IMR-90 (cell line): ENCODE results near the gene VAC14. TPM values are rescaled to one million over a fixed set of nuclear protein-coding genes. Genes with fewer than 3 reads are reported as not detected.

ENCODE experiments used
- ATAC-seq: fragments of 200-7000 bp; cut with Tn5 transposase; 2 replicates; pipeline ENCODE4 v1.9.1; 2020; ENCODE audit warnings: low read depth, mild to moderate bottlenecking, moderate library complexity
- BruUV-seq: library from RNA; stranded (reverse); fragments of 400-500 nt; replicated peaks from 2 replicates; lab custom pipeline; 2021; lab: Mats Ljungman, UMichigan
- CTCF ChIA-PET: fragments of 300-600 bp; formaldehyde crosslinking; extraction: SDS; loops from one replicate; lab custom pipeline; 2021; ENCODE audit warnings: antibody characterized with exemption; lab: Yijun Ruan, JAX
- POLR2A ChIA-PET: fragments of 300-600 bp; sonication (Branson Sonifier 250); formaldehyde crosslinking; loops from one replicate; lab custom pipeline; 2022; ENCODE audit warnings: antibody characterized with exemption; ENCODE audit not compliant: unreplicated experiment; lab: Charles Lee
- DNase-seq: peaks from one replicate; pipeline ENCODE4 v3.0.0; 2013
- H2AFZ ChIP-seq: replicated peaks from 2 replicates; pipeline ENCODE3; 2013; ENCODE audit warnings: low read length, mild to moderate bottlenecking; ENCODE audit not compliant: poor library complexity
- H2AK5ac ChIP-seq: 2 replicates; pipeline ENCODE4 v1.6.1; 2013; ENCODE audit warnings: low read depth, low read length, inconsistent platforms
- H2AK9ac ChIP-seq: replicated peaks from 2 replicates; pipeline ENCODE3; 2013; ENCODE audit warnings: mild to moderate bottlenecking, low read depth, low read length, moderate library complexity; ENCODE audit not compliant: poor library complexity
- H2BK120ac ChIP-seq: 2 replicates; pipeline ENCODE4 v1.6.1; 2013; ENCODE audit warnings: low read depth, low read length, inconsistent platforms
- H2BK15ac ChIP-seq: 3 replicates; pipeline ENCODE4 v1.6.1; 2013; ENCODE audit warnings: low read depth, low read length, inconsistent platforms
- H2BK20ac ChIP-seq: 2 replicates; pipeline ENCODE4 v1.6.1; 2013; ENCODE audit warnings: low read depth, mild to moderate bottlenecking, inconsistent platforms, low read length, moderate library complexity
- H2BK5ac ChIP-seq: 2 replicates; pipeline ENCODE4 v1.6.1; 2013; ENCODE audit warnings: mild to moderate bottlenecking, low read depth, low read length, inconsistent platforms; ENCODE audit not compliant: poor library complexity, severe bottlenecking
- H3K14ac ChIP-seq: replicated peaks from 2 replicates; pipeline ENCODE4 v1.6.1; 2013; ENCODE audit warnings: low read depth, low read length, inconsistent platforms
- H3K18ac ChIP-seq: 2 replicates; pipeline ENCODE4 v1.6.1; 2013; ENCODE audit warnings: low read depth, low read length, control low read depth
- H3K23ac ChIP-seq: 2 replicates; pipeline ENCODE4 v1.6.1; 2013; ENCODE audit warnings: low read depth, low read length, inconsistent platforms
- H3K27ac ChIP-seq: 2 replicates; pipeline ENCODE4 v1.5.1; 2013; ENCODE audit warnings: mild to moderate bottlenecking, control low read depth, low read length; ENCODE audit not compliant: insufficient read depth
- H3K27me3 ChIP-seq: 2 replicates; pipeline ENCODE4 v1.6.1; 2013; ENCODE audit warnings: low read length; ENCODE audit not compliant: control insufficient read depth, insufficient read depth
- H3K36me3 ChIP-seq: 2 replicates; pipeline ENCODE4 v1.6.1; 2013; ENCODE audit warnings: low read length, mixed read lengths; ENCODE audit not compliant: control insufficient read depth, insufficient read depth
- H3K4ac ChIP-seq: 2 replicates; pipeline ENCODE4 v1.6.1; 2013; ENCODE audit warnings: low read depth, low read length, inconsistent platforms
- H3K4me1 ChIP-seq: 2 replicates; pipeline ENCODE4 v1.6.1; 2013; ENCODE audit warnings: low read length, mixed read lengths; ENCODE audit not compliant: control insufficient read depth, insufficient read depth
- H3K4me2 ChIP-seq: 2 replicates; pipeline ENCODE4 v1.6.1; 2013; ENCODE audit warnings: low read depth, mild to moderate bottlenecking, control low read depth, low read length, moderate library complexity
- H3K4me3 ChIP-seq: 2 replicates; pipeline ENCODE4 v1.5.1; 2013; ENCODE audit warnings: low read depth, mild to moderate bottlenecking, control low read depth, low read length, moderate library complexity; ENCODE audit not compliant: insufficient read depth
- H3K56ac ChIP-seq: 2 replicates; pipeline ENCODE4 v1.6.1; 2013; ENCODE audit warnings: low read length, inconsistent platforms; ENCODE audit not compliant: insufficient read depth; ENCODE audit errors: extremely low read depth
- H3K79me1 ChIP-seq, 2 experiments: 2 replicates each; pipeline ENCODE4 v1.6.1; 2013; ENCODE audit warnings: low read length in 2 of 2, inconsistent platforms in 1 of 2, low read depth in 1 of 2
- H3K9ac ChIP-seq: 2 replicates; pipeline ENCODE4 v1.6.1; 2013; ENCODE audit warnings: low read depth, low read length, control low read depth
- H3K9me1 ChIP-seq: 2 replicates; pipeline ENCODE4 v1.6.1; 2013; ENCODE audit warnings: low read length, inconsistent platforms; ENCODE audit not compliant: insufficient read depth
- H3K9me3 ChIP-seq: 2 replicates; pipeline ENCODE4 v1.6.1; 2013; ENCODE audit warnings: low read length; ENCODE audit not compliant: control insufficient read depth, insufficient read depth
- H4K20me1 ChIP-seq: 2 replicates; pipeline ENCODE4 v1.6.1; 2013; ENCODE audit warnings: low read length, inconsistent platforms; ENCODE audit not compliant: insufficient read depth
- H4K5ac ChIP-seq: 2 replicates; pipeline ENCODE4 v1.6.1; 2013; ENCODE audit warnings: mild to moderate bottlenecking, low read depth, low read length, control low read depth
- H4K8ac ChIP-seq, 2 experiments: 2 replicates each; pipeline ENCODE4 v1.6.1; 2013; ENCODE audit warnings: low read depth in 2 of 2, low read length in 2 of 2, control low read depth in 1 of 2, inconsistent platforms in 1 of 2
- H4K91ac ChIP-seq: 2 replicates; pipeline ENCODE4 v1.6.1; 2013; ENCODE audit warnings: low read depth, low read length, inconsistent platforms; ENCODE audit not compliant: insufficient read depth
- BHLHE40 ChIP-seq: fragments of 150-350 bp; IDR thresholded peaks from 2 replicates; pipeline ENCODE4 v1.6.1; 2016; ENCODE audit warnings: mild to moderate bottlenecking, low read depth, low read length
- CEBPB ChIP-seq: IDR thresholded peaks from 2 replicates; pipeline ENCODE4 v1.6.1; 2012; ENCODE audit warnings: low read depth, low read length, improper control_type of control experiment
- CHD1 ChIP-seq: IDR thresholded peaks from 2 replicates; pipeline ENCODE4 v1.6.1; 2012; ENCODE audit warnings: low read depth, low read length, improper control_type of control experiment
- FOS ChIP-seq: fragments of 150-350 bp; IDR thresholded peaks from 2 replicates; pipeline ENCODE4 v1.6.1; 2016; ENCODE audit warnings: low read depth, low read length
- MAFK ChIP-seq: IDR thresholded peaks from 2 replicates; pipeline ENCODE4 v1.6.1; 2012; ENCODE audit warnings: low read depth, low read length, improper control_type of control experiment
- MAZ ChIP-seq: IDR thresholded peaks from 2 replicates; pipeline ENCODE4 v1.6.1; 2012; ENCODE audit warnings: low read depth, mild to moderate bottlenecking, low read length, improper control_type of control experiment, moderate library complexity, borderline replicate concordance
- MXI1 ChIP-seq: IDR thresholded peaks from 2 replicates; pipeline ENCODE4 v1.6.1; 2012; ENCODE audit warnings: low read depth, mild to moderate bottlenecking, low read length, moderate library complexity, borderline replicate concordance
- NFE2L2 ChIP-seq: fragments of 150-350 bp; IDR thresholded peaks from 2 replicates; pipeline ENCODE4 v1.6.1; 2016; ENCODE audit warnings: low read depth, mild to moderate bottlenecking, low read length
- POLR2A ChIP-seq: IDR thresholded peaks from 2 replicates; pipeline ENCODE4 v1.6.1; 2012; ENCODE audit warnings: mild to moderate bottlenecking, low read depth, low read length
- RAD21 ChIP-seq: IDR thresholded peaks from 2 replicates; pipeline ENCODE4 v1.6.1; 2012; ENCODE audit warnings: low read length, improper control_type of control experiment
- RCOR1 ChIP-seq: IDR thresholded peaks from 2 replicates; pipeline ENCODE4 v1.6.1; 2012; ENCODE audit warnings: mild to moderate bottlenecking, low read length, improper control_type of control experiment; ENCODE audit not compliant: insufficient replicate concordance
- RFX5 ChIP-seq: IDR thresholded peaks from 2 replicates; pipeline ENCODE4 v1.8.0; 2012; ENCODE audit warnings: low read depth, mild to moderate bottlenecking, low read length, moderate library complexity
- SMC3 ChIP-seq: fragments of 150-350 bp; IDR thresholded peaks from 2 replicates; pipeline ENCODE4 v1.6.1; 2016; ENCODE audit warnings: low read depth, mild to moderate bottlenecking, antibody characterized with exemption, low read length, moderate library complexity
- USF2 ChIP-seq: fragments of 150-350 bp; IDR thresholded peaks from 2 replicates; pipeline ENCODE4 v1.6.1; 2017; ENCODE audit warnings: mild to moderate bottlenecking, antibody characterized with exemption, low read length, low read depth
- WGBS, 2 experiments: methylation state at CpG; one replicate each; pipeline versions ENCODE4 v1.1.5 to v1.1.7; 2013; ENCODE audit warnings: missing lambda C conversion rate in 2 of 2; ENCODE audit not compliant: insufficient read length in 1 of 2; ENCODE audit errors: extremely low coverage in 2 of 2; 5-methylcytosine and 5-hydroxymethylcytosine counted together
- dilution Hi-C: fragments of 300-500 bp; cut with HindIII; formaldehyde crosslinking; loops from one replicate; pipeline ENCODE4 v1.14.3; 2018; ENCODE audit warnings: low sequenced_read_pairs; ENCODE audit not compliant: unreplicated experiment
- in situ Hi-C: fragments of 300-500 bp; cut with MboI; formaldehyde crosslinking; loops from 3 replicates; pipeline ENCODE4 v1.14.3; 2019; ENCODE audit warnings: low sequenced_read_pairs, inconsistent platforms, mixed read lengths
- intact Hi-C: fragments of 100-400 bp; cut with micrococcal nuclease; formaldehyde crosslinking; loops from 2 replicates; pipeline ENCODE4 v1.10.0; 2022
- polyA plus RNA-seq, 3 experiments: library from polyadenylated mRNA; depleted of rRNA; stranded (reverse); fragments of >200 nt; gene quantifications; 2 replicates each; pipeline ENCODE4 v1.2.3, GENCODE V29; 2012; ENCODE audit warnings: low replicate concordance in 1 of 3
- total RNA-seq: library from RNA; depleted of rRNA; stranded (reverse); fragments of >200 nt; gene quantifications from 2 replicates; pipeline ENCODE4 v1.2.3, GENCODE V29; 2012
- TF ChIP-seq, protein P1 (sequence below): fragments of 150-350 bp; IDR thresholded peaks from 2 replicates; pipeline ENCODE4 v1.6.1; 2016; ENCODE audit warnings: low read depth, mild to moderate bottlenecking, low read length, moderate library complexity, borderline replicate concordance
- TF ChIP-seq, protein P2 (sequence below): conservative IDR thresholded peaks from 2 replicates; pipeline ENCODE4 v1.5.1; 2012; ENCODE audit warnings: mild to moderate bottlenecking, low read depth, low read length, improper control_type of control experiment

Gene VAC14
- total and polyA plus RNA-seq, 2 of the 4 experiments (the other 2 are of a cell fraction) = 21.1 to 40.2 TPM

GRCh38 chr16:70656712-70657263 is 144.2 kb downstream of the VAC14 start:
- H3K23ac ChIP-seq = no peak overlapping the region
- POLR2A ChIA-PET = no interaction called here
- no TSS peak for BruUV-seq
- H3K79me1 ChIP-seq = peaks cover 0 to 1% of the 10 kb centered on the region in 2 experiments; a peak in 1 of 4 replicates
- 0 out of 2 replicates have a peak overlapping the region, but pooled peaks have one; percentile 71 for H2AK5ac ChIP-seq
- no peak for DNase-seq
- H4K8ac ChIP-seq = no peak overlapping the region
- H3K27ac ChIP-seq = no peak overlapping the region
- H3K4me3 ChIP-seq = no peak overlapping the region
- no peak overlapping the region for H3K9ac ChIP-seq
- no peak overlapping the region for H2BK20ac ChIP-seq
- no peaks in the 10 kb centered on the region for H3K9me3 ChIP-seq
- intact Hi-C loops (no loop called here), dilution Hi-C loops (no loop called here), in situ Hi-C loops (no loop called here)
- H3K4me2 ChIP-seq = no peak overlapping the region
- TF ChIP-seq SMC3 (no peak), USF2 (no peak), RCOR1 (no peak), FOS (no peak), BHLHE40 (no peak), MXI1 (no peak), MAFK (no peak), RAD21 (no peak), POLR2A (no peak), CHD1 (no peak), CEBPB (no peak), NFE2L2 (no peak), MAZ (no peak), RFX5 (no peak)
- TF ChIP-seq, protein P1, sequence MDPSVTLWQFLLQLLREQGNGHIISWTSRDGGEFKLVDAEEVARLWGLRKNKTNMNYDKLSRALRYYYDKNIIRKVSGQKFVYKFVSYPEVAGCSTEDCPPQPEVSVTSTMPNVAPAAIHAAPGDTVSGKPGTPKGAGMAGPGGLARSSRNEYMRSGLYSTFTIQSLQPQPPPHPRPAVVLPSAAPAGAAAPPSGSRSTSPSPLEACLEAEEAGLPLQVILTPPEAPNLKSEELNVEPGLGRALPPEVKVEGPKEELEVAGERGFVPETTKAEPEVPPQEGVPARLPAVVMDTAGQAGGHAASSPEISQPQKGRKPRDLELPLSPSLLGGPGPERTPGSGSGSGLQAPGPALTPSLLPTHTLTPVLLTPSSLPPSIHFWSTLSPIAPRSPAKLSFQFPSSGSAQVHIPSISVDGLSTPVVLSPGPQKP = no peak
- TF ChIP-seq, protein P2, sequence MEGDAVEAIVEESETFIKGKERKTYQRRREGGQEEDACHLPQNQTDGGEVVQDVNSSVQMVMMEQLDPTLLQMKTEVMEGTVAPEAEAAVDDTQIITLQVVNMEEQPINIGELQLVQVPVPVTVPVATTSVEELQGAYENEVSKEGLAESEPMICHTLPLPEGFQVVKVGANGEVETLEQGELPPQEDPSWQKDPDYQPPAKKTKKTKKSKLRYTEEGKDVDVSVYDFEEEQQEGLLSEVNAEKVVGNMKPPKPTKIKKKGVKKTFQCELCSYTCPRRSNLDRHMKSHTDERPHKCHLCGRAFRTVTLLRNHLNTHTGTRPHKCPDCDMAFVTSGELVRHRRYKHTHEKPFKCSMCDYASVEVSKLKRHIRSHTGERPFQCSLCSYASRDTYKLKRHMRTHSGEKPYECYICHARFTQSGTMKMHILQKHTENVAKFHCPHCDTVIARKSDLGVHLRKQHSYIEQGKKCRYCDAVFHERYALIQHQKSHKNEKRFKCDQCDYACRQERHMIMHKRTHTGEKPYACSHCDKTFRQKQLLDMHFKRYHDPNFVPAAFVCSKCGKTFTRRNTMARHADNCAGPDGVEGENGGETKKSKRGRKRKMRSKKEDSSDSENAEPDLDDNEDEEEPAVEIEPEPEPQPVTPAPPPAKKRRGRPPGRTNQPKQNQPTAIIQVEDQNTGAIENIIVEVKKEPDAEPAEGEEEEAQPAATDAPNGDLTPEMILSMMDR = no peak
- H3K36me3 ChIP-seq = peaks cover 1% of the 10 kb centered on the region; the same call in 1 of the 2 replicates
- H4K20me1 ChIP-seq = peaks cover 17% of the 10 kb centered on the region
- CTCF ChIA-PET = no interaction called here
- no peak overlapping the region for H2AK9ac ChIP-seq
- H4K91ac ChIP-seq = no peak overlapping the region
- H3K4me1 ChIP-seq = no peaks in the 10 kb centered on the region; the same call in 1 of the 2 replicates
- H2BK5ac ChIP-seq = no peak overlapping the region
- H3K9me1 ChIP-seq = no peaks in the 10 kb centered on the region
- no peak overlapping the region for H2BK120ac ChIP-seq
- ATAC-seq = no peak
- no peak overlapping the region for H3K18ac ChIP-seq
- H2AFZ ChIP-seq = no peak overlapping the region
- H4K5ac ChIP-seq = no peak overlapping the region
- WGBS, 2 experiments = 70% methylated on average over 17 of the region's 22 CpGs; no CpG with 5 or more reads in 1 of the 2 experiments
- H2BK15ac ChIP-seq = no peak overlapping the region
- H3K27me3 ChIP-seq = no peaks in the 10 kb centered on the region
- H3K56ac ChIP-seq = no peak overlapping the region
- H3K4ac ChIP-seq = no peak overlapping the region
- H3K14ac ChIP-seq = no peak overlapping the region
